SK-N-SH (cell line): ENCODE measurements around the gene USP17L18.
"Not testable (repeated sequence)": the region's sequence is repeated elsewhere in the genome, so short reads cannot be mapped to it uniquely, and the experiment has no call there.

Experiments
- CHD2 ChIP-seq: fragments of 150-350 bp; IDR thresholded peaks from 2 replicates; pipeline ENCODE4 v1.6.1; 2018; ENCODE audit warnings: low read length; ENCODE audit not compliant: partially characterized antibody
- CTCF ChIP-seq: fragments of 200-600 bp; sonication (generic); IDR thresholded peaks from 2 replicates; pipeline ENCODE4 v1.6.1; 2017; ENCODE audit warnings: antibody characterized with exemption, mild to moderate bottlenecking, moderate library complexity
- EP300 ChIP-seq, 2 experiments: IDR thresholded peaks; 2 replicates each; pipeline versions ENCODE4 v1.4.0 to v1.6.1; 2012; ENCODE audit warnings: borderline replicate concordance in 1 of 2, low read depth in 1 of 2, low read length in 1 of 2
- FOXJ3 ChIP-seq: sonication (generic); formaldehyde crosslinking; IDR thresholded peaks from 2 replicates; pipeline ENCODE4 v1.5.1; 2020; ENCODE audit warnings: mild to moderate bottlenecking, missing genetic modification reagents
- FOXM1 ChIP-seq: IDR thresholded peaks from 2 replicates; pipeline ENCODE4 v1.4.0; 2012; ENCODE audit warnings: low read depth, mild to moderate bottlenecking
- NFIC ChIP-seq: IDR thresholded peaks from 2 replicates; pipeline ENCODE4 v1.4.0; 2012; ENCODE audit warnings: borderline replicate concordance
- POLR2AphosphoS5 ChIP-seq: IDR thresholded peaks from 2 replicates; pipeline ENCODE4 v1.6.1; 2012; ENCODE audit warnings: low read depth, low read length
- RAD21 ChIP-seq: IDR thresholded peaks from 2 replicates; pipeline ENCODE4 v1.6.1; 2012; ENCODE audit warnings: mild to moderate bottlenecking, low read length
- RCOR1 ChIP-seq: fragments of 150-350 bp; IDR thresholded peaks from 2 replicates; pipeline ENCODE4 v1.6.1; 2017; ENCODE audit warnings: antibody characterized with exemption, low read length
- TEAD4 ChIP-seq: IDR thresholded peaks from 2 replicates; pipeline ENCODE4 v1.4.0; 2012; ENCODE audit warnings: mild to moderate bottlenecking, borderline replicate concordance; ENCODE audit not compliant: insufficient read depth
- USF2 ChIP-seq: fragments of 150-350 bp; IDR thresholded peaks from 2 replicates; pipeline ENCODE4 v1.6.1; 2017; ENCODE audit warnings: antibody characterized with exemption, low read length, low read depth, borderline replicate concordance
- ZBTB33 ChIP-seq: IDR thresholded peaks from 2 replicates; pipeline ENCODE4 v1.4.0; 2012; ENCODE audit warnings: low read depth, borderline replicate concordance

GRCh38 chr4:9271719-9272118 lies 23.3 kb downstream of the USP17L18 start:
- TF ChIP-seq CTCF; FOXM1; CHD2; TEAD4; FOXJ3 (CRISPR knock-in tag); USF2; EP300 (IDR thresholded peaks at IDR 0.05; ENCODE audit: borderline replicate concordance in 1 of 2, low read depth in 1 of 2, low read length in 1 of 2); NFIC; POLR2AphosphoS5; RCOR1; ZBTB33; RAD21: not testable (repeated sequence)
